Measurements from ENCODE around the gene MAN1B1.

MAN1B1 gene

GRCh38 chr9:137109250-137110146 is 22.7 kb downstream of the MAN1B1 start:
- no peak for DNase-seq (ENCODE audit: low read depth)
- H3K4me3 ChIP-seq (ENCODE audit: low read depth, low read length), result no peak overlapping the region
- TF ChIP-seq, protein P1, sequence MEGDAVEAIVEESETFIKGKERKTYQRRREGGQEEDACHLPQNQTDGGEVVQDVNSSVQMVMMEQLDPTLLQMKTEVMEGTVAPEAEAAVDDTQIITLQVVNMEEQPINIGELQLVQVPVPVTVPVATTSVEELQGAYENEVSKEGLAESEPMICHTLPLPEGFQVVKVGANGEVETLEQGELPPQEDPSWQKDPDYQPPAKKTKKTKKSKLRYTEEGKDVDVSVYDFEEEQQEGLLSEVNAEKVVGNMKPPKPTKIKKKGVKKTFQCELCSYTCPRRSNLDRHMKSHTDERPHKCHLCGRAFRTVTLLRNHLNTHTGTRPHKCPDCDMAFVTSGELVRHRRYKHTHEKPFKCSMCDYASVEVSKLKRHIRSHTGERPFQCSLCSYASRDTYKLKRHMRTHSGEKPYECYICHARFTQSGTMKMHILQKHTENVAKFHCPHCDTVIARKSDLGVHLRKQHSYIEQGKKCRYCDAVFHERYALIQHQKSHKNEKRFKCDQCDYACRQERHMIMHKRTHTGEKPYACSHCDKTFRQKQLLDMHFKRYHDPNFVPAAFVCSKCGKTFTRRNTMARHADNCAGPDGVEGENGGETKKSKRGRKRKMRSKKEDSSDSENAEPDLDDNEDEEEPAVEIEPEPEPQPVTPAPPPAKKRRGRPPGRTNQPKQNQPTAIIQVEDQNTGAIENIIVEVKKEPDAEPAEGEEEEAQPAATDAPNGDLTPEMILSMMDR (IDR thresholded peaks at IDR 0.05; ENCODE audit: control insufficient read depth, extremely low read depth, insufficient read depth), result no peak

DNA sequence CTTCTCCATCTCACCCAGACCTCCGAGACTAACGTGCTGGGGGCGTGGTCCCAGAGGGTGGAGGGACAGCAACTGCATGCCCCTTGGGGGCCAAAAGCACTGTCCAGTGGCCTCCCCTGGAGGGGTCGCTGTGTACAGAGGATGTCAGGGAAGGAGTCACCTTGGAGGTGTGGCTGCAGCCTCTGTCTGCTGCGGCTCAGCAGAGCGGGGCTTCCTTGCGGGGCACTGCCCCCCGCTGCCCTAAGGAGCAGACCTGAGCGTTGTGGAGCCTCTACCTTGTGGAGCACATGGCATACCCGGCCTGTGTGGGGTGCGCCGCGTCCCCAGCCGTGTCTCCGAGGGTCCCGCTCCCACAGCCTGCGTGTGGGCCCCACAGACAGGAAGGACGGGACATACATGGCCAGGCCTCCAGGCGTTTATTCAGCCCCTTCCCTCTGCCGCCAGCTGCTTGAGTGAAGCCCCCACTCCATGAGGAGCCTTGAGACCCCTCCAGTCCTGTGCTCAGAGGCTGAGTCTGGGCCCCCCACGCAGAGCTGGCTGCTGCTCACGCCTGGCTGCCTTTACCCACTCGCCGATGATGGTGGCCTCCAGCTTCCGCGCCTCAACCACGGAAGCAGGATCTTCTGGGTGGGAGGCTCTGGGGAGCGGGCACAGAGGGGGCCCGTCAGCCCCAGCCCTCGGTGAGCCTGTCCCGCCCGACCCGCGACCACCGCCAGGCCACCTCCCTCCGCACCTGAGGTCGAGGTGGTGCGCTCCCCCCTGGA is 23.5 kb downstream of the MAN1B1 start:
- TF ChIP-seq, protein P1 (IDR thresholded peaks at IDR 0.05; ENCODE audit: control insufficient read depth, extremely low read depth, insufficient read depth), result no peak
- no peak overlapping the region for H3K4me3 ChIP-seq (ENCODE audit: low read depth, low read length)
- DNase-seq (ENCODE audit: low read depth), result no peak

GRCh38 chr9:137110911-137111787 is 24.4 kb downstream of the MAN1B1 start:
- DNase-seq (ENCODE audit: low read depth), result no peak
- TF ChIP-seq, protein P1 (IDR thresholded peaks at IDR 0.05; ENCODE audit: control insufficient read depth, extremely low read depth, insufficient read depth), result no peak
- H3K4me3 ChIP-seq (ENCODE audit: low read depth, low read length), result no peak overlapping the region

DNA sequence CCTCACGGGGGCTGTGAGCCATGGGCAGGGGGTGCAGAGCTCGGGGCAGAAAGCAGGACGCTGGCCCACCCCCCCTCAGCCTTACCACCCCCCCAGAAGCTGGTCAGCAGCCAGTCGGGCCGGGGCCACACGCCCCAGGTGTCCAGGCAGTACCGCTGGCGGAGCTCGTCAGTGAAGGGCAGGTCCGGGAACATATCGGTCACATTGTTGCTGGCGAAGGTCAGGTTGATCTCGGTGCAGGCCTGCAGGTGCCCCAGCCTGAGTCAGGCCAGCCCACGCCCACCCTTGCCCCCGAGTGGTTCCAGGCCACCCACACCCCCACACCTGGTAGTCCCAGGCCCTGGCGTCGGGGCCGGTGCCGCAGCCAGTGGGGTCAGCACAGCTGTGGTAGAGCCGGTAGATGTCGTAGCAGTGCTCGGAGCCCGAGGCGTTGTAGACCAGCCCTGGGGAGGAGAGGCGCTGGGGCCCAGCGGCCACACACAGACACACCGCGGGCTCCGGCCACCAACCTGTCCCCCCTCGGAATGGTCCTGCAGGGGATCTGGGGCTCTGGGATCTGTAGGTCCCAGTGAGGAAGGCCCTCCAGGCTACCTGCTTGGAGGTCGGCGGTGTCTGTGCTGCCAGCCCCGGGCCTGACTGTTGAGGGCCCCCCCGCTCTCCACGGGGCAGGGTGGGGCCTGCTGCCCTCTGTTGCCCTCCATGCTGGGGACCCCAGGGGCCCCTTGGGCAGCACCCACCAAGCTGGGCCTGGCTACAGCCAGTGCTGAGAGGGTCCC is 25.2 kb downstream of the MAN1B1 start:
- H3K4me3 ChIP-seq (ENCODE audit: low read depth, low read length), result no peak overlapping the region
- TF ChIP-seq, protein P1 (IDR thresholded peaks at IDR 0.05; ENCODE audit: control insufficient read depth, extremely low read depth, insufficient read depth), result no peak
- no peak for DNase-seq (ENCODE audit: low read depth)

- H3K4me3 ChIP-seq (ENCODE audit: low read depth, low read length), result no peak overlapping the region; the same call in 1 of the 2 replicates
- DNase-seq (ENCODE audit: low read depth), result no peak
- TF ChIP-seq, protein P1 (IDR thresholded peaks at IDR 0.05; ENCODE audit: control insufficient read depth, extremely low read depth, insufficient read depth), result no peak
Observed at GRCh38 chr9:137112564-137113384, 26.0 kb downstream of the MAN1B1 start.
